ENCODE data around the gene HEATR9. TPM values are rescaled to one million over a fixed set of nuclear protein-coding genes. Genes with fewer than 3 reads are reported as not detected.

Gene HEATR9
- polyA plus RNA-seq, 3 donors from 2014 or later, result 0.11 to 0.19 TPM; not detected in 1

DNA sequence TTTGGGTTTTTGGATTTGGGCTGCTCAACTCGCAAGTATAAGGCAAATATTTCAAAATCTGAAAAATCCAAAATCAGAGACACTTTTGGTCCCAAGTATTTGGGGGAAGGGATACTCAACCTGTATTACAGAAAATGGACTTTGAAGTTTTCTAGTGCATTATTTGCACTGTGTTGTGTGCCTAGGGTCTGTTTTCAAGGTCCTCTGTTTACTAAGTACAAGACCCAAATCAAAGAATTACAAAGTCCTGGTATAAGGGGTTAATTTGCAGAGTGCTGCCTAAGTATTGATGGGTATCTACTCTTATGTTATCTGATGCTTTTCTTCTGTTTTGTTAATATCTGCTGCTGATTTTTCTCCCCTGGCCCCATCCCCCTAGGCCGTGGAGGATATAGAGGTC, 25.0 kb downstream of the HEATR9 start:
- Mint-ChIP-seq H3K4me3 (no peak overlapping the region), H3K4me1 (peaks cover 0 to under 1% of the 10 kb centered on the region in 2 donors), H3K27ac (peak overlapping the region in 4 of 6 donors; percentile 30 to 77 (median 67)), H3K36me3 (peaks cover 37 to 60% (median 39%) of the 10 kb centered on the region in 3 donors), H3K27me3 (ENCODE audit: low read depth in 3 of 3) (peaks cover 0 to 2% (median 2%) of the 10 kb centered on the region in 3 donors), H3K9me3 (no peaks in the 10 kb centered on the region)
- no peak for DNase-seq

DNA sequence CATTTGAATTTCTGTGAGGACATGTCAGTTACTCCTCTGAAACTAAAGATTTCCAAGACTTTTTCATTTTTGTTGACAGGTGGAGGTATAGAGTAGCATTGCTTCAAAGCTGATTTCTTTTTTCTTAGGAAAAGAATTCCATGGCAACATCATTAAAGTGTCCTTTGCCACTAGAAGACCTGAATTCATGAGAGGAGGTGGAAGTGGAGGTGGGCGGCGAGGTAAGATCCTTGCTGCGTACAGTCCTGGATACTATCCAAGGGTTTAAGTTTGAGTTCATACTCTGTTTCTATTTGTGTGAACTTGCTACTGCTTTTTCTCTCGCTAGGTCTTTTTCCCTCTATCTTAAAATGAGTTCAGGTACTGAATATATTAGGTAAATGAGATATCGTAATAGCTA, 26.5 kb downstream of the HEATR9 start:
- Mint-ChIP-seq H3K4me3 (no peak overlapping the region), H3K4me1 (peaks cover 0 to 6% of the 10 kb centered on the region in 2 donors), H3K27ac (peak overlapping the region in 5 of 6 donors; percentile 17 to 73 (median 51)), H3K27me3 (ENCODE audit: low read depth in 3 of 3) (peaks cover 0 to 2% (median 2%) of the 10 kb centered on the region in 3 donors), H3K9me3 (no peaks in the 10 kb centered on the region), H3K36me3 (peaks cover 31 to 55% (median 32%) of the 10 kb centered on the region in 3 donors)
- DNase-seq, result no peak

DNA sequence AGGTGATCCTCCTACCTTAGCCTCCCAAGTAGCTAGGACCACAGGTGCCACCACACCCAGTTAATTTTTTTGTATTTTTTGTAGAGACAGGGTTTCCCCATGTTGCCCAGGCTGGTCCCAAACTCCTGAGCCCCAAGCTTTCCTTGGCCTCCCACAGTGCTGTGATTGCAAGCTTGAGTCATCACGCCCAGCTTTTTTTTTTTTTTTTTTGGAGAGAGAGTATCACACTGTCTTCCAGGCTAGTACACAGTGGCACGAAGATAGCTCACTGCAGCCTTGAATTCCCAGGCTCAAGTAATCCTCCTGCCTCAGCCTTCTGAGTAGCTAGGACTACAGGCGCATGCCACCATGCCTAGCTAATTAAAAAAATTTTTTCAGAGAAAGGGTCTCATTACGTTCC, 27.2 kb downstream of the HEATR9 start:
- Mint-ChIP-seq H3K4me1 (peaks cover 0 to 6% of the 10 kb centered on the region in 2 donors), H3K4me3 (no peak overlapping the region), H3K36me3 (peaks cover 31 to 53% (median 32%) of the 10 kb centered on the region in 3 donors), H3K27ac (peak overlapping the region in 1 of 6 donors; percentile 12), H3K9me3 (no peaks in the 10 kb centered on the region), H3K27me3 (ENCODE audit: low read depth in 3 of 3) (peaks cover 0 to 2% (median 2%) of the 10 kb centered on the region in 3 donors)
- DNase-seq, result no peak

DNA sequence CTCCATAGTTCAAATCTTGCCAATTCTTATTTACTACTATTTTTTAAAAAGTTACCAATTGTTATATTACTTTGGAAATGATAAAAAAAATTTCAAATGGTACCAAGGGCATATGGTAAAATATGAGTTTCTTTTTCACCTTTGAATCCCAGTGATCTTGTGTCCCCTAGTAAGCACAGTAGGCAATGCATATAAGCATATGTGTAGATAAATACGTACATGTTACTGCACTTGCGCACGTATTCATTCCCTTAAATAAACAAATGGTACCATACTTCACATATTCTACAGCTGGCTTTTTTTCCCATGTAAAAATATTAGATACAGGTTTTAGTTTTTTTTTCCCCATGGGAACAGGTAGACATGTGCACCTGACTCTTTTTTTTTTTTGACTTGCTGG, 27.6 kb downstream of the HEATR9 start:
- Mint-ChIP-seq H3K4me3 (no peak overlapping the region), H3K36me3 (peaks cover 31 to 53% (median 32%) of the 10 kb centered on the region in 3 donors), H3K27ac (peak overlapping the region in 1 of 6 donors; percentile 53), H3K27me3 (ENCODE audit: low read depth in 3 of 3) (peaks cover 0 to 2% (median 2%) of the 10 kb centered on the region in 3 donors), H3K9me3 (no peaks in the 10 kb centered on the region), H3K4me1 (peaks cover 0 to 6% of the 10 kb centered on the region in 2 donors)
- DNase-seq, result no peak

DNA sequence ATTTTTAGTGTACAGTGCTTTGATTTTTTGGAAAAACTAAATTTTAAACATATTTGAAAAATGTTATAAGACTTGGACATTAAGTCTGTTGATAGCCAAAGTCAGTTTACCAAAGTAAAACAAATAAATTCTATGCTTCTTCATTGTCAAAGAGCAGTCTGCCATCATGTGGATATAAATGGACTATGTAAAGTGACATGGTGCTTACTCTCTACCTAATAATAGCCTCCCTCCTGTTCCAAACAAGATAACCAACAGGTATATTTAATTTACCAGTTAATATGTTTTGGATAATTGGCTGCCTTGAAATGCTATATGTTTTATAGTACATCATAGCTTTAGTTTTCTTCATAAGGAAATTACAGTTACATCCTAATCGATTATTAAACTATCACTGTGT, 43.5 kb downstream of the HEATR9 start:
- Mint-ChIP-seq H3K36me3 (peaks cover 12 to 48% (median 30%) of the 10 kb centered on the region in 3 donors), H3K4me3 (no peak overlapping the region), H3K4me1 (peaks cover 2 to 18% of the 10 kb centered on the region in 2 donors), H3K27me3 (ENCODE audit: low read depth in 3 of 3) (no peaks in the 10 kb centered on the region), H3K27ac (no peak overlapping the region), H3K9me3 (no peaks in the 10 kb centered on the region)
- DNase-seq, result no peak

DNA sequence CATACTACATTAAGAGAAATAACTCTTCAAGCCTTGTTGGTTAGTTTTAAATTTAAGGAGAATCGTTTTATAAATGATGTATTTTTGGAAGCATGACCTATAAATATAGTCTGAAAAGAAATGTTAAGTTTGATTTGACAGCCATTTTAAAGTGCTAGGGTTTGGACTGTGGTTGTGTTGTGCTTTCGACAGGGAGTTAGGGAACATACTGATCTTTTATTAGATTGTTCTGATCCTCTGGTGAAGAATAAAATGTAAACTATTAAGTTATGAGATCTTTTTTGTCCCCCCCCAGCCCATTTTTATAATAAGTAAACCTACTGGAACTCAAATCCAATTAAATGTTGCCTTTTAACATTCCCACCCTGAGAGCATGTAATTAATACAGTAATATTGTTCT, 47.4 kb downstream of the HEATR9 start:
- Mint-ChIP-seq H3K36me3 (peaks cover 16 to 45% (median 29%) of the 10 kb centered on the region in 3 donors), H3K4me1 (peaks cover 20 to 57% of the 10 kb centered on the region in 2 donors), H3K27ac (no peak overlapping the region), H3K9me3 (no peaks in the 10 kb centered on the region), H3K27me3 (ENCODE audit: low read depth in 3 of 3) (no peaks in the 10 kb centered on the region), H3K4me3 (no peak overlapping the region)
- DNase-seq, result no peak

DNA sequence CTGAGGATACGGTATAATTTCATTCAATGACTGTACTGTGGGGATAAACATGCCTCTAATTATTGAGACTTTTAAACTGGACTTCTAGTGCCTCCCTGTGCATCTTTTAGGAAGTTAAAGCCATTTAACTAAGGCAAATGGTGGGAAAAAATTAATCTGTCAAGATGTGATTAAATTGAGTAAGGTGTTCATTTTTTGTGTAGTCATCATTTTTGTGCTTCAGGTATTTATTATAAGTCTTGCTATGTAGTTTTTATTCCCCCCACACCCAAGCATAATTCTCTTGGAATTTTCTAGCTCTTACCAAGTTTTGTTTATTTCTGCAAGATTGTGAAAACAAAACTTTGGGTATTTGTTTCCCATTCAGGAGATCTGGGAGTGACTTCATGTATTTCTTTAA, 49.2 kb downstream of the HEATR9 start:
- peaks cover 13 to 32% (median 21%) of the 10 kb centered on the region in 3 donors for H3K36me3 Mint-ChIP-seq
- H3K27ac Mint-ChIP-seq, result peak overlapping the region in 5 of 6 donors; percentile 32 to 72 (median 62)
- no peaks in the 10 kb centered on the region for H3K9me3 Mint-ChIP-seq
- H3K4me1 Mint-ChIP-seq, result peaks cover 34 to 70% of the 10 kb centered on the region in 2 donors
- H3K4me3 Mint-ChIP-seq, result no peak overlapping the region
- H3K27me3 Mint-ChIP-seq (ENCODE audit: low read depth in 3 of 3), result no peaks in the 10 kb centered on the region
- no peak for DNase-seq

DNA sequence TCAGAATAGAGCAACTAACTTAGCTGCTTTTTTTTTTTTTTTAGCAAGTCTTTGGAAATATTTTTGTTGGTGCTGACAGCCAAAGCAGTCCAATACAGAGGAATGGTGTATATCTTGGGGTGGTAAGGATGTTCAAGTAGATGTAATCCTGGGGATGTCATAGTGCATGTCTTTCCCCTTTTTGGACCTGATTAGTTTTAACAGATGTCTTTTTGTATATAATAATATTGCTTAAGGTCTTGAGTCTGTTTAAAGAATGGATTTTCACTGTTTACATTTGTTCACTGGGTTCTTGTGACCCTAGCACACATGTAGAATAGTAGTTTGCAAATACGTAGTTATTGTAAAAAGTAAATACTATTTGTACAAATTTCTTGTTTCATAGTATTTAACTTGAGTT, 51.5 kb downstream of the HEATR9 start:
- Mint-ChIP-seq H3K36me3 (peaks cover 4 to 20% (median 11%) of the 10 kb centered on the region in 3 donors), H3K27ac (peak overlapping the region in 5 of 6 donors; percentile 5 to 55 (median 34)), H3K9me3 (no peaks in the 10 kb centered on the region), H3K4me1 (peaks cover 47 to 81% of the 10 kb centered on the region in 2 donors), H3K4me3 (no peak overlapping the region), H3K27me3 (ENCODE audit: low read depth in 3 of 3) (no peaks in the 10 kb centered on the region)
- no peak for DNase-seq

DNA sequence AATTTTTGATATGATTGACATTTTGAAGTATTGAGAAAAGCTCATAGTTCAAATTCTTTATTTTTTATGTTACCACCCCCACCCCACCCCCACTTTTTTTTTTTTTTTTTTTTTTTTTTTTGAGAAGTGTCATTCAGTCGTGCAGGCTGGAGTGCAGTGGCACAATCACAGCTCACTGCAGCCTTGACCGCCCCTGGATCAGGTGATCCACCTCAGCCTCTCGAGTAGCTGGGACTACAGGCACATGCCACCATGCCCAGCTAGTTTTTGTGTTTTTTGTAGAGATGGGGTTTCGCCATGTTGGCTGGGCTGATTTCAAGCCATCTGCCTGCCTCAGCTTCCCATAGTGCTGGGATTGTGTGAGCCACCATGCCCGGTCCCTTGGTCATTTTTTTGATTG, 52.0 kb downstream of the HEATR9 start:
- Mint-ChIP-seq H3K27ac (peak overlapping the region in 4 of 6 donors; percentile 19 to 49 (median 38)), H3K4me3 (no peak overlapping the region), H3K27me3 (ENCODE audit: low read depth in 3 of 3) (no peaks in the 10 kb centered on the region), H3K36me3 (peaks cover 4 to 18% (median 11%) of the 10 kb centered on the region in 3 donors), H3K4me1 (peaks cover 52 to 86% of the 10 kb centered on the region in 2 donors), H3K9me3 (no peaks in the 10 kb centered on the region)
- no peak for DNase-seq

DNA sequence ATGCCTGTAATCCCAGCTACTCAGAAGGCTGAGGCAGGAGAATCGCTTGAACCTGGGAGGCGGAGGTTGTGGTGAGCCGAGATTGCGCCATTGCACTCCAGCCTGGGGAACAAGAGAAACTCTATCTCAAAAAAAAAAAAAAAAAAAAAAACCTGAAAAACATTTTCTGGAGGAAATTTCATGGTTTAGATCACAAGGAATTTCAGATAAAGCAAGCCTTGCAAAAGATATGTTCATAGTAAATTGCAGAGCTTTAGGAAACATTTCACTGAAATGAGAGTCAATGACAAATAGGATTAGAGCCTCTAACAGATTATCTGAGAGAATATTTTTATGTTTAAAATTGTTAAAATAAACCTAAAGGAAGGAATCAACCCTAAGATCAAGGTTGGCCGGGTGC, 56.2 kb downstream of the HEATR9 start:
- peaks cover 0 to 4% (median under 1%) of the 10 kb centered on the region in 3 donors for H3K36me3 Mint-ChIP-seq
- peaks cover 69 to 93% of the 10 kb centered on the region in 2 donors for H3K4me1 Mint-ChIP-seq
- H3K27me3 Mint-ChIP-seq (ENCODE audit: low read depth in 3 of 3), result peaks cover 5 to 19% (median 14%) of the 10 kb centered on the region in 3 donors
- H3K27ac Mint-ChIP-seq, result no peak overlapping the region
- no peaks in the 10 kb centered on the region for H3K9me3 Mint-ChIP-seq
- H3K4me3 Mint-ChIP-seq, result peak overlapping the region in 1 of 5 donors; percentile 16
- no peak for DNase-seq

DNA sequence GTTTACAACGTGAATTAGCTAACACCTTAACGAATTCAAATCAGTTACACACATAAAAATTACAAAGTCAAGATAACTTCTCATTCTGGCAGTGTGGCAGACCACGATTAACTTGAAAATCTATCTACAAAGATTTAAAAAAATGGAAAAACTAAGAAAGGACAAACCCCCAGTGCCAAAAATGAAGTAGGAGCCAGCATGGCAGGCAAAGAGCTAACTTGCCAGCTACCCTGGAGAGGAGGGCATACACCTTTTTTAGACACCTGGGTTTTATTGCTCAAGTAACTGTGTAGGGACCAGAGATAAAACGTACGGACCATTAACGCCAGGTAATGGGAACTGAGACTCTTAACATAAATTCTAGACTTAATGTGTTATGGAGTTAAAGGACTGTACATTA, 56.9 kb downstream of the HEATR9 start:
- no peak for DNase-seq
- Mint-ChIP-seq H3K4me3 (peak overlapping the region; percentile 16 to 52 (median 39)), H3K9me3 (no peaks in the 10 kb centered on the region), H3K27ac (peak overlapping the region in 4 of 6 donors; percentile 34 to 48 (median 39)), H3K36me3 (peaks cover 0 to 4% (median 0%) of the 10 kb centered on the region in 3 donors), H3K4me1 (peaks cover 65 to 86% of the 10 kb centered on the region in 2 donors), H3K27me3 (ENCODE audit: low read depth in 3 of 3) (peaks cover 5 to 19% (median 14%) of the 10 kb centered on the region in 3 donors)

DNA sequence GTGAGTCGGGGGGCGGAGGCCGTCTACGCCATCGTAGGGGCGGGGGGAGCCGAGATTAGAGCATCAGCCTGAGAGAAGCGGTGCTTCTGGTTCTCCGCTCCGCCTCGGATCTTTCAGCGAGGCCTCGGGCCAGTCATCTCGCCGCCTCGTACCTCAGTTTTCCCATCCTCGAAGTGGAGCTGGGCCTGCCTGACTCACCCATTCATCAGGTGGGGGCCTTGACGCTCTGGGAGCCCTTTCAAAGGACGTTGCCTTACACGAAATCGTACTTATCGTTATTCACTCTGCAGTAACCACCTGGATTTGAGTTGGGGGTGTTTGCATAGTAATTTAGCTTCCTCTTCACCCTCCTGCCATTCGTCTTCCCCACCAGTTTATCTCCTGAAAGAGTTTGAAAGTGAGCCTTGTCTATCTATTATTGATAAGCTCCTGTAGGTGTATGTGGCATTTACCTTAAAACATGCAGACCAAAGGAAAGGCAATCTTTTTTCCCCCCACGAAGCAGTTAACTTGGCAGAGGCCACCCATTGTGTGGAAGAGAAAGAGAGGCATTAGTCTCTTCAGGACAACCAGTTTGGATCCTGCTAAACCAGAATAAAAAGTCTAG, 58.7 kb downstream of the HEATR9 start:
- peaks cover 51 to 68% of the 10 kb centered on the region in 2 donors for H3K4me1 Mint-ChIP-seq
- peak overlapping the region; percentile 93 to 99 (median 99) for H3K27ac Mint-ChIP-seq
- H3K27me3 Mint-ChIP-seq (ENCODE audit: low read depth in 3 of 3), result peaks cover 5 to 19% (median 14%) of the 10 kb centered on the region in 3 donors
- H3K4me3 Mint-ChIP-seq, result peak overlapping the region; percentile 96 to 100 (median 97)
- no peaks in the 10 kb centered on the region for H3K9me3 Mint-ChIP-seq
- no peak for DNase-seq
- H3K36me3 Mint-ChIP-seq, result no peaks in the 10 kb centered on the region

DNA sequence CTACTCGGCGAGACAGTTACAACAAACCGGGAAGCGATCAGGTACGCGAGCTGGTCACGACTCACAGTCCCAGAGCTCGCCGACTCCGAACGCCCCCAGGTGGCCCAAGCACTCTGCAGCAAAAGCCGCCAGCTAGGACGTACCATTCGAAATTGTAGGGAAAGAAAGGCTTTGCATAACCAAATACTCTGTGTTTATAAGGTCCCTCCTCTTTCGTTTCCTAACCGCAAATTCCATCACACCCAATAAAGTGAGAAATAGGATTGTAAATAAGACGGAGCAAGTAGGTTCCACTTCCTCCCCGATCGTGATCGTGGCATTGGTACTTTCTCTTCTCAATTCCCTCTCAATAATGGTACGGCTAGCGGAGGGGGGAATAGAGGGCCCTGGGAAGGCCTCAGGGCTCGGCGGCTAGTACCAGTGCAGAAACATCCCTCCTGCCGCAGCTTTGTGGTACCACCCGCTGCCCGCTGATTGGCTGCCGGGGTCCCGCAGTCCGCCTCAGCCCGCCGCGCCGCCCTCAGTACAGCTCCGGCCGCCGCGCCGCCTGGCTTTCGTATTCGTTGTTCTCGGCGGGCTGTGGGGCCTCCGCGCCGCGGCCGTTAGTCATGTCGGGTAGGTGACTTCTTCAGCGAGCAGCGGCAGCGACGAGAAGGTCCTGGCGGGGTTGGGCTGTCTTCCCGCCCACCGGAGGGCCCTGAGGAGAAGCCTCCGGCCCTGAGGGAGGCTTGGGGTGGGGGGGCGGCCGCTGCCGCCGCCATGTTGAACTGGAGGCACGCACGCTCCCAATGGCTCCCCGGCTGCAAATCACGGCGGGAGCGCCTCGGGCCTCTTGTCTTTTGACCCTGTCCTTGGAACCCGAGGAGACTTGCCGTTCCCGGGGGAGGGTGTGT, 59.5 kb downstream of the HEATR9 start, which contains the start of gene TAF15:
Gene TAF15 (plus strand): TSS at position 523 of the 893 bp plus-strand sequence. CDS start 86 bp downstream, at position 609.
- peak within 1 kb of the TSS; percentile 96 to 100 (median 97) for H3K4me3 Mint-ChIP-seq
- H3K9me3 Mint-ChIP-seq, result no peaks in the 10 kb centered on the region
- no peaks in the 10 kb centered on the region for H3K36me3 Mint-ChIP-seq
- peak; percentile 96 to 97 (median 97) for DNase-seq
- peak within 1 kb of the TSS; percentile 93 to 99 (median 99) for H3K27ac Mint-ChIP-seq
- peaks cover 5 to 19% (median 14%) of the 10 kb centered on the region in 3 donors for H3K27me3 Mint-ChIP-seq (ENCODE audit: low read depth in 3 of 3)
- peaks cover 47 to 61% of the 10 kb centered on the region in 2 donors for H3K4me1 Mint-ChIP-seq

Data from immature natural killer cell (primary cell).